Measurements from ENCODE around the gene ECE2.

Gene ECE2

GRCh38 chr3:184257083-184257915 lies 18.5 kb upstream of the ECE2 start:
- DNase-seq (ENCODE audit: low spot score) = no peak
- no peak for TF ChIP-seq CTCF (IDR thresholded peaks at IDR 0.05; ENCODE audit: extremely low read depth, missing control alignments)

GRCh38 chr3:184258926-184259325 lies 16.9 kb upstream of the ECE2 start:
- no peak for DNase-seq (ENCODE audit: low spot score)
- no peak for TF ChIP-seq CTCF (IDR thresholded peaks at IDR 0.05; ENCODE audit: extremely low read depth, missing control alignments)

GRCh38 chr3:184259396-184259877 lies 16.4 kb upstream of the ECE2 start:
- no peak for DNase-seq (ENCODE audit: low spot score)

GRCh38 chr3:184259878-184260723 lies 15.7 kb upstream of the ECE2 start:
- peak; percentile 86 for DNase-seq (ENCODE audit: low spot score)
- TF ChIP-seq CTCF (IDR thresholded peaks at IDR 0.05; ENCODE audit: extremely low read depth, missing control alignments) = no peak

More at GRCh38 chr3:184259396-184259877, 16.4 kb upstream of the ECE2 start:
- TF ChIP-seq CTCF (IDR thresholded peaks at IDR 0.05; ENCODE audit: extremely low read depth, missing control alignments) = no peak

- TF ChIP-seq CTCF (IDR thresholded peaks at IDR 0.05; ENCODE audit: extremely low read depth, missing control alignments) = no peak
- DNase-seq (ENCODE audit: low spot score) = peak; percentile 58
Measured at GRCh38 chr3:184260724-184261269, 15.0 kb upstream of the ECE2 start.

GRCh38 chr3:184261270-184261853 lies 14.5 kb upstream of the ECE2 start, which contains the start of gene CAMK2N2:
TSS of gene CAMK2N2 (minus strand) at chr3:184261553. CDS start at chr3:184261285, 268 bp downstream.
- no peak for TF ChIP-seq CTCF (IDR thresholded peaks at IDR 0.05; ENCODE audit: extremely low read depth, missing control alignments)
- peak; percentile 91 for DNase-seq (ENCODE audit: low spot score)

Data from GM20000 (cell line).